Fibroblast of lung (primary cell): ENCODE measurements around the gene FSIP1. TPM values are rescaled to one million over a fixed set of nuclear protein-coding genes. Genes with fewer than 3 reads are reported as not detected.

Experiments
- DNase-seq, 2 donors: peaks; one replicate each; pipeline versions ENCODE4 v3.0.0 to v3.0.0-alpha.2; 2010; ENCODE audit warnings: low read depth in 2 of 2
- H2AFZ ChIP-seq: 2 replicates; pipeline ENCODE4 v1.5.1; 2012; ENCODE audit warnings: low read length, control low read depth, inconsistent platforms
- H3K27ac ChIP-seq: 2 replicates; pipeline ENCODE4 v1.5.1; 2011; ENCODE audit warnings: low read length, control low read depth; ENCODE audit not compliant: insufficient read depth
- H3K27me3 ChIP-seq: 2 replicates; pipeline ENCODE4 v1.5.1; 2011; ENCODE audit warnings: mild to moderate bottlenecking, low read length; ENCODE audit not compliant: control insufficient read depth, insufficient read depth
- H3K36me3 ChIP-seq: 2 replicates; pipeline ENCODE4 v1.5.1; 2011; ENCODE audit warnings: low read length; ENCODE audit not compliant: control insufficient read depth, insufficient read depth
- H3K4me1 ChIP-seq: 2 replicates; pipeline ENCODE4 v1.5.1; 2011; ENCODE audit warnings: low read length; ENCODE audit not compliant: control insufficient read depth, insufficient read depth; ENCODE audit errors: extremely low read depth
- H3K4me2 ChIP-seq: 2 replicates; pipeline ENCODE4 v1.5.1; 2011; ENCODE audit warnings: low read length, control low read depth; ENCODE audit not compliant: insufficient read depth; ENCODE audit errors: extremely low read depth
- H3K4me3 ChIP-seq, 4 experiments: fragments of 200-600 bp in 1 of 4; sonication (generic) in 1 of 4; replicated peaks in 1 of 4; 2 replicates each; pipeline ENCODE4 v1.5.1; 2011 to 2016; ENCODE audit warnings: low read length in 4 of 4, low read depth in 3 of 4, mild to moderate bottlenecking in 3 of 4, control low read depth in 2 of 4, inconsistent platforms in 1 of 4, mixed read lengths in 1 of 4; ENCODE audit not compliant: insufficient read depth in 1 of 4; ENCODE audit errors: control extremely low read depth in 1 of 4
- H3K79me2 ChIP-seq: 2 replicates; pipeline ENCODE4 v1.5.1; 2012; ENCODE audit warnings: mild to moderate bottlenecking, low read length, inconsistent platforms; ENCODE audit not compliant: control insufficient read depth, insufficient read depth
- H3K9ac ChIP-seq: 2 replicates; pipeline ENCODE4 v1.5.1; 2011; ENCODE audit warnings: mild to moderate bottlenecking, low read length, control low read depth; ENCODE audit not compliant: insufficient read depth
- H3K9me3 ChIP-seq: 2 replicates; pipeline ENCODE4 v1.5.1; 2012; ENCODE audit warnings: low read depth, low read length; ENCODE audit not compliant: control insufficient read depth, insufficient read depth
- H4K20me1 ChIP-seq: 2 replicates; pipeline ENCODE4 v1.5.1; 2011; ENCODE audit warnings: low read length; ENCODE audit not compliant: control insufficient read depth, insufficient read depth; ENCODE audit errors: extremely low read depth
- EZH2 ChIP-seq: IDR thresholded peaks from 2 replicates; pipeline ENCODE4 v1.5.1; 2012; ENCODE audit warnings: low read length, control low read depth, mild to moderate bottlenecking; ENCODE audit errors: missing control alignments
- polyA plus RNA-seq, 2 donors: library from polyadenylated mRNA; depleted of rRNA in 1 of 2; stranded (reverse) in 1 of 2; unstranded in 1 of 2; fragments of >200 nt; gene quantifications; 2 replicates each; pipeline ENCODE4 v1.2.1, GENCODE V29; 2011 to 2012; ENCODE audit warnings: missing spikeins in 1 of 2
- total RNA-seq: library from RNA; depleted of rRNA; stranded (reverse); fragments of >200 nt; gene quantifications from 2 replicates; pipeline ENCODE4 v1.2.1, GENCODE V29; 2014
- TF ChIP-seq, protein P1 (sequence below), 2 donors: IDR thresholded peaks in 1 of 2; conservative IDR thresholded peaks in 1 of 2; 1 replicate in 1 of 2; 2 replicates in 1 of 2; pipeline ENCODE4 v1.5.1; 2011 to 2012; ENCODE audit warnings: low read length in 2 of 2, control low read depth in 1 of 2, inconsistent platforms in 1 of 2, low read depth in 1 of 2, mild to moderate bottlenecking in 1 of 2

Gene FSIP1
- total and polyA plus RNA-seq, 2 donors (not counting 1 experiment from before 2014, with no cell fraction given) = 0.50 to 5.1 TPM

DNA sequence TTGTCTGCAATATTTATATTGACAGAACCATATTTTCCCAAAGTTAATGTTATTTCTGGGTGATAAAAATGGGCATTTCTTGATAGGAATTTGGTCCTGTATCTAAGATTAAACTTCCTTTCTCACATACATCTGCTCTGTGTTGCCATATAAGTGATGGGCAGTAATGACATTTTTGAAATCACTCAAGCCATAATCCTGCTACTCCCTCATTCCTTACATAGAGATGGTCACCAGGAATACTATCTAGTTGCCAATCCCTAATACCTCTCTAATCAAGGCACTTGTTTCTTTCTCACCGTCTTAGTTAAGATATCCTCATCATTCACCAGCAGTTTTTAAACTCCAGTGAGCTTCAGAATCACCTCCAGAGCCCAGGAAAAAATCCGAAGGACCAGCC, 68.4 kb downstream of the FSIP1 start:
- no peaks in the 10 kb centered on the region for H3K27me3 ChIP-seq
- H3K4me2 ChIP-seq = no peak overlapping the region
- H2AFZ ChIP-seq = no peak overlapping the region
- DNase-seq = no peak
- no peak overlapping the region for H3K9ac ChIP-seq
- H3K4me3 ChIP-seq = no peak overlapping the region
- H3K79me2 ChIP-seq = no peaks in the 10 kb centered on the region
- no peak overlapping the region for H3K27ac ChIP-seq
- H3K36me3 ChIP-seq = no peaks in the 10 kb centered on the region
- H3K9me3 ChIP-seq = no peaks in the 10 kb centered on the region
- no peaks in the 10 kb centered on the region for H3K4me1 ChIP-seq
- H4K20me1 ChIP-seq = no peaks in the 10 kb centered on the region
- no peak for TF ChIP-seq EZH2
- TF ChIP-seq, protein P1, sequence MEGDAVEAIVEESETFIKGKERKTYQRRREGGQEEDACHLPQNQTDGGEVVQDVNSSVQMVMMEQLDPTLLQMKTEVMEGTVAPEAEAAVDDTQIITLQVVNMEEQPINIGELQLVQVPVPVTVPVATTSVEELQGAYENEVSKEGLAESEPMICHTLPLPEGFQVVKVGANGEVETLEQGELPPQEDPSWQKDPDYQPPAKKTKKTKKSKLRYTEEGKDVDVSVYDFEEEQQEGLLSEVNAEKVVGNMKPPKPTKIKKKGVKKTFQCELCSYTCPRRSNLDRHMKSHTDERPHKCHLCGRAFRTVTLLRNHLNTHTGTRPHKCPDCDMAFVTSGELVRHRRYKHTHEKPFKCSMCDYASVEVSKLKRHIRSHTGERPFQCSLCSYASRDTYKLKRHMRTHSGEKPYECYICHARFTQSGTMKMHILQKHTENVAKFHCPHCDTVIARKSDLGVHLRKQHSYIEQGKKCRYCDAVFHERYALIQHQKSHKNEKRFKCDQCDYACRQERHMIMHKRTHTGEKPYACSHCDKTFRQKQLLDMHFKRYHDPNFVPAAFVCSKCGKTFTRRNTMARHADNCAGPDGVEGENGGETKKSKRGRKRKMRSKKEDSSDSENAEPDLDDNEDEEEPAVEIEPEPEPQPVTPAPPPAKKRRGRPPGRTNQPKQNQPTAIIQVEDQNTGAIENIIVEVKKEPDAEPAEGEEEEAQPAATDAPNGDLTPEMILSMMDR (conservative IDR thresholded peaks at IDR 0.05 in 1 of 2, IDR thresholded peaks at IDR 0.05 in 1 of 2; ENCODE audit: low read depth in 1 of 2, low read length in 2 of 2) = no peak

DNA sequence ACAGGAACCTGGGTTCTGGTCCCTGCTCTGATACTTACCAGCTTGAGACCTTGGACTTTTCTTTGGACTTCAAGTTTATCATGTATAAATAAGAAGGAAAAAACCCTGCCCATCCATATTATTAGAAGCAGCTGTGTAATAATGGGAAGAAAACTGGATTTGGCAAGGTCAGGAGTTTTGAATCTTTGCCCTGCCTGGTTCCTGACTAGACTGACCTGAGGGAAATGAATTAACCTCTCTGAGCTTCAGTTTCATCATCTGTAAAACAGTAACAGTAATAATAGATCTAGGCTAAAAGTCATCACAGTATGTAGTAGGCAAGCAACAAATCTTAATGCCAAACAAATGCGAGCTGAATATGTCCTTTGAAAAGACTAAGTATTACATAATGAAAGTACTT, 68.8 kb downstream of the FSIP1 start:
- Histone ChIP-seq H3K27ac (no peak overlapping the region), H3K4me3 (no peak overlapping the region), H3K9me3 (no peaks in the 10 kb centered on the region), H4K20me1 (no peaks in the 10 kb centered on the region), H3K27me3 (no peaks in the 10 kb centered on the region), H3K79me2 (no peaks in the 10 kb centered on the region), H3K9ac (no peak overlapping the region), H3K36me3 (no peaks in the 10 kb centered on the region), H2AFZ (no peak overlapping the region), H3K4me1 (no peaks in the 10 kb centered on the region), H3K4me2 (no peak overlapping the region)
- TF ChIP-seq, protein P1 (conservative IDR thresholded peaks at IDR 0.05 in 1 of 2, IDR thresholded peaks at IDR 0.05 in 1 of 2; ENCODE audit: low read depth in 1 of 2, low read length in 2 of 2) = no peak
- TF ChIP-seq EZH2 = no peak
- no peak for DNase-seq

DNA sequence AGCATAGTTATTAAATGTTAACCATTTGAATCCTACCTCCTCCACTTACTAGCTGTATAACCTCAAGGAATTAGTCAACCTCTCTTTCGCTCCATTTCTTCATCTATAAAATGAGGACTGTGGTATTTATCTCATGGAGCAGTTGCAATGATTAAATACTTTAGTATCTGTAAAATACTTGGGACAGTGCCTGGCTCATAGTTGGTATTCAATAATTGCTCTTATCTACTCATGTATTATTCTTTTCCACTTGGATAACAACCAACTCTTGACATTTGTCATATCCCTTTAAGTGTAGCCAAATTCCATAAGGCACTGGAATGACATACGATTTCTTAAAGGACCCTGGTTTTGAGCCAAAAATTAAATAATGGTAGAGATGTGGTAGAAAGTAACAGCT, 72.0 kb downstream of the FSIP1 start:
- Histone ChIP-seq H4K20me1 (no peaks in the 10 kb centered on the region), H3K27me3 (no peaks in the 10 kb centered on the region), H3K79me2 (no peaks in the 10 kb centered on the region), H3K9ac (no peak overlapping the region), H3K4me3 (no peak overlapping the region), H3K36me3 (no peaks in the 10 kb centered on the region), H3K9me3 (no peaks in the 10 kb centered on the region), H3K27ac (no peak overlapping the region), H3K4me2 (no peak overlapping the region), H2AFZ (no peak overlapping the region), H3K4me1 (no peaks in the 10 kb centered on the region)
- DNase-seq = peak in 1 of 2 donors; percentile 65
- TF ChIP-seq, protein P1 (conservative IDR thresholded peaks at IDR 0.05 in 1 of 2, IDR thresholded peaks at IDR 0.05 in 1 of 2; ENCODE audit: low read depth in 1 of 2, low read length in 2 of 2) = no peak
- no peak for TF ChIP-seq EZH2
